SK-N-SH treated with all-trans-retinoic acid at 6 μM for 48 hours (cell line): ENCODE measurements around the gene GRID2IP.

Source experiments
- ATAC-seq: fragments of 200-7000 bp; cut with Tn5 transposase; 3 replicates; pipeline ENCODE4 v1.9.1; 2020; ENCODE audit warnings: mild to moderate bottlenecking, moderate library complexity
- ARNTL ChIP-seq: fragments of 450-650 bp; formaldehyde crosslinking; IDR thresholded peaks from 2 replicates; pipeline ENCODE4 v1.5.0; 2020; ENCODE audit warnings: low read depth, mild to moderate bottlenecking, moderate library complexity, borderline replicate concordance
- BACH2 ChIP-seq: fragments of 250-450 bp; sonication (Bioruptor Pico); IDR thresholded peaks from 2 replicates; pipeline ENCODE4 v1.9.0; 2021; ENCODE audit warnings: mild to moderate bottlenecking, borderline replicate concordance
- CREB5 ChIP-seq: fragments of 250-450 bp; sonication (Bioruptor Pico); IDR thresholded peaks from 2 replicates; pipeline ENCODE4 v1.5.1; 2020; ENCODE audit warnings: low read depth, mild to moderate bottlenecking, moderate library complexity
- CSDC2 ChIP-seq: fragments of 250-450 bp; sonication (Bioruptor Pico); IDR thresholded peaks from 2 replicates; pipeline ENCODE4 v1.5.0; 2020; ENCODE audit warnings: mild to moderate bottlenecking, moderate library complexity
- CSRNP3 ChIP-seq: fragments of 250-450 bp; sonication (Bioruptor Pico); IDR thresholded peaks from 2 replicates; pipeline ENCODE4 v1.5.1; 2021; ENCODE audit warnings: mild to moderate bottlenecking, moderate library complexity
- ESRRG ChIP-seq: fragments of 250-450 bp; sonication (Bioruptor Pico); IDR thresholded peaks from 2 replicates; pipeline ENCODE4 v1.6.1; 2021; ENCODE audit warnings: mild to moderate bottlenecking
- GLIS3 ChIP-seq: fragments of 250-450 bp; sonication (Bioruptor Pico); IDR thresholded peaks from 2 replicates; pipeline ENCODE4 v1.5.0; 2020; ENCODE audit warnings: mild to moderate bottlenecking, moderate library complexity
- OSR1 ChIP-seq: fragments of 250-450 bp; sonication (Bioruptor Pico); IDR thresholded peaks from 2 replicates; pipeline ENCODE4 v1.8.0; 2022; ENCODE audit warnings: moderate library complexity, mild to moderate bottlenecking, inconsistent platforms
- PATZ1 ChIP-seq: fragments of 250-450 bp; sonication (Bioruptor Pico); IDR thresholded peaks from 2 replicates; pipeline ENCODE4 v1.8.0; 2020; ENCODE audit warnings: mild to moderate bottlenecking, moderate library complexity, borderline replicate concordance
- POU6F1 ChIP-seq: fragments of 250-450 bp; sonication (Bioruptor Pico); IDR thresholded peaks from 2 replicates; pipeline ENCODE4 v1.8.0; 2021; ENCODE audit warnings: low read depth, mild to moderate bottlenecking, moderate library complexity, borderline replicate concordance
- PPARA ChIP-seq: fragments of 250-450 bp; sonication (Bioruptor Pico); IDR thresholded peaks from 2 replicates; pipeline ENCODE4 v1.5.0; 2020; ENCODE audit warnings: mild to moderate bottlenecking, borderline replicate concordance
- RARB ChIP-seq: fragments of 250-450 bp; sonication (Bioruptor Pico); IDR thresholded peaks from 2 replicates; pipeline ENCODE4 v1.8.0; 2021; ENCODE audit warnings: mild to moderate bottlenecking, moderate library complexity
- SNAI2 ChIP-seq: fragments of 250-450 bp; sonication (Bioruptor Pico); IDR thresholded peaks from 2 replicates; pipeline ENCODE4 v1.5.0; 2020; ENCODE audit warnings: mild to moderate bottlenecking, moderate library complexity
- TCF4 ChIP-seq: fragments of 250-450 bp; sonication (Bioruptor Pico); IDR thresholded peaks from 2 replicates; pipeline ENCODE4 v1.8.0; 2021; ENCODE audit warnings: mild to moderate bottlenecking, moderate library complexity, borderline replicate concordance
- TSHZ2 ChIP-seq: fragments of 250-450 bp; sonication (Bioruptor Pico); IDR thresholded peaks from 2 replicates; pipeline ENCODE4 v1.5.0; 2020; ENCODE audit warnings: mild to moderate bottlenecking, moderate library complexity
- ZFP3 ChIP-seq: fragments of 250-450 bp; sonication (Bioruptor Pico); IDR thresholded peaks from 2 replicates; pipeline ENCODE4 v1.5.0; 2020; ENCODE audit warnings: mild to moderate bottlenecking, moderate library complexity
- ZNF565 ChIP-seq: fragments of 450-650 bp; formaldehyde crosslinking; conservative IDR thresholded peaks from 2 replicates; pipeline ENCODE4 v1.5.0; 2020; ENCODE audit warnings: low read depth, mild to moderate bottlenecking, moderate library complexity
- ZNF70 ChIP-seq: fragments of 450-650 bp; formaldehyde crosslinking; IDR thresholded peaks from 2 replicates; pipeline ENCODE4 v1.5.0; 2020; ENCODE audit warnings: mild to moderate bottlenecking, moderate library complexity
- ZNF8 ChIP-seq: fragments of 450-650 bp; formaldehyde crosslinking; IDR thresholded peaks from 2 replicates; pipeline ENCODE4 v1.5.0; 2020; ENCODE audit warnings: mild to moderate bottlenecking, moderate library complexity

GRID2IP gene

GRCh38 chr7:6477318-6477660, 74.0 kb downstream of the GRID2IP start:
- TF ChIP-seq ZFP3 (CRISPR knock-in tag) (no peak), CSRNP3 (no peak), ZNF565 (CRISPR knock-in tag) (no peak), ZNF8 (CRISPR knock-in tag) (no peak)
- ATAC-seq = no peak

- no peak for ATAC-seq
- no peak for TF ChIP-seq ZNF565 (CRISPR knock-in tag)
- no peak for TF ChIP-seq CREB5 (CRISPR knock-in tag)
- TF ChIP-seq OSR1 (CRISPR knock-in tag) = no peak
- no peak for TF ChIP-seq ZNF8 (CRISPR knock-in tag)
- TF ChIP-seq PATZ1 (CRISPR knock-in tag) = no peak
- TF ChIP-seq GLIS3 (CRISPR knock-in tag) = no peak
- TF ChIP-seq POU6F1 (CRISPR knock-in tag) = no peak
- no peak for TF ChIP-seq ARNTL (CRISPR knock-in tag)
- no peak for TF ChIP-seq CSRNP3
- TF ChIP-seq CSDC2 = no peak
- TF ChIP-seq SNAI2 = no peak
- no peak for TF ChIP-seq TCF4 (CRISPR knock-in tag)
- no peak for TF ChIP-seq ZNF70 (CRISPR knock-in tag)
- no peak for TF ChIP-seq PPARA (CRISPR knock-in tag)
- TF ChIP-seq BACH2 (CRISPR knock-in tag) = no peak
- TF ChIP-seq ESRRG (CRISPR knock-in tag) = no peak
- no peak for TF ChIP-seq RARB (CRISPR knock-in tag)
- no peak for TF ChIP-seq TSHZ2
These were observed 74.5 kb downstream of the GRID2IP start for GRCh38 chr7:6476596-6477317.
